ENCODE data around the gene NAT14.
A peak's percentile ranks its signal among the peaks of the same experiment; 100 is the strongest.

- TF ChIP-seq CTCF (IDR thresholded peaks at IDR 0.05), result peak in 1 of 6 experiments; percentile 46
- no peak for TF ChIP-seq POLR2A (IDR thresholded peaks at IDR 0.05)
These were observed 17.0 kb upstream of the NAT14 start for GRCh38 chr19:55468054-55468393.
